ENCODE data around the gene FYN.

- TF ChIP-seq CTCF (IDR thresholded peaks at IDR 0.05; ENCODE audit: borderline replicate concordance, extremely low read depth, low read length, poor library complexity, severe bottlenecking) (no peak), EZH2 (IDR thresholded peaks at IDR 0.05; ENCODE audit: borderline replicate concordance, low read depth, low read length, severe bottlenecking) (no peak)
Observed at GRCh38 chr6:111829581-111829980, 43.7 kb downstream of the FYN start.
